Gastroesophageal sphincter (tissue), 4 donors: Measurements from ENCODE around the gene C3orf20. TPM values are rescaled to one million over a fixed set of nuclear protein-coding genes. Genes with fewer than 3 reads are reported as not detected.

Experiments
- ATAC-seq: fragments of 150-250 bp; one replicate; pipeline ENCODE4 v1.9.1; 2016; ENCODE audit warnings: mild to moderate bottlenecking, moderate library complexity
- H3K27ac ChIP-seq, 4 donors: fragments of 200-600 bp; sonication (generic) in 3 of 4; 1 replicate in 3 of 4; 2 replicates in 1 of 4; pipeline ENCODE4 v1.5.1; 2016 to 2019
- H3K27me3 ChIP-seq: fragments of 200-600 bp; sonication (generic); one replicate; pipeline ENCODE4 v1.5.1; 2019
- H3K36me3 ChIP-seq, 2 donors: fragments of 200-600 bp; sonication (generic); one replicate each; pipeline ENCODE4 v1.5.1; 2019; ENCODE audit warnings: control low read depth in 1 of 2
- H3K4me1 ChIP-seq, 3 donors: fragments of 200-600 bp; sonication (generic); 1 replicate in 2 of 3; 2 replicates in 1 of 3; pipeline ENCODE4 v1.5.1; 2016 to 2019; ENCODE audit warnings: control low read depth in 2 of 3
- H3K4me3 ChIP-seq, 2 donors: fragments of 200-600 bp; sonication (generic); one replicate each; pipeline ENCODE4 v1.5.1; 2019; ENCODE audit warnings: mild to moderate bottlenecking in 1 of 2, moderate library complexity in 1 of 2
- H3K9me3 ChIP-seq, 3 donors: fragments of 200-600 bp; sonication (generic); one replicate each; pipeline ENCODE4 v1.5.1; 2017 to 2019; ENCODE audit warnings: control low read depth in 2 of 3
- EP300 ChIP-seq: sonication (generic); formaldehyde crosslinking; IDR thresholded peaks from one replicate; pipeline ENCODE4 v1.6.1; 2017; ENCODE audit warnings: antibody characterized with exemption, mild to moderate bottlenecking
- POLR2A ChIP-seq, 2 donors: fragments of 450-650 bp; IDR thresholded peaks; one replicate each; pipeline ENCODE4 v1.6.1; 2017; ENCODE audit warnings: antibody characterized with exemption in 2 of 2, mild to moderate bottlenecking in 2 of 2, moderate library complexity in 1 of 2
- POLR2AphosphoS5 ChIP-seq: sonication (generic); formaldehyde crosslinking; IDR thresholded peaks from one replicate; pipeline ENCODE4 v1.6.1; 2017; ENCODE audit warnings: antibody characterized with exemption
- WGBS, 2 donors: methylation state at CpG; one replicate each; pipeline ENCODE4 v1.1.5; 2018; ENCODE audit warnings: low coverage in 1 of 2; 5-methylcytosine and 5-hydroxymethylcytosine counted together
- total RNA-seq, 4 donors: library from RNA; depleted of rRNA; stranded (reverse); fragments of >200 nt; gene quantifications; one replicate each; pipeline ENCODE4 v1.1.0, GENCODE V29; 2016
- TF ChIP-seq, protein P1 (sequence below), 4 experiments: fragments of 200-600 bp in 2 of 4; fragments of 450-650 bp in 2 of 4; sonication (generic) in 1 of 4; IDR thresholded peaks; one replicate each; pipeline ENCODE4 v1.5.1; 2017 to 2019; ENCODE audit warnings: antibody characterized with exemption in 4 of 4, mild to moderate bottlenecking in 2 of 4, moderate library complexity in 2 of 4

C3orf20 gene
- total RNA-seq, 4 donors from 2014 or later, result 0.13 TPM; not detected in 3

DNA sequence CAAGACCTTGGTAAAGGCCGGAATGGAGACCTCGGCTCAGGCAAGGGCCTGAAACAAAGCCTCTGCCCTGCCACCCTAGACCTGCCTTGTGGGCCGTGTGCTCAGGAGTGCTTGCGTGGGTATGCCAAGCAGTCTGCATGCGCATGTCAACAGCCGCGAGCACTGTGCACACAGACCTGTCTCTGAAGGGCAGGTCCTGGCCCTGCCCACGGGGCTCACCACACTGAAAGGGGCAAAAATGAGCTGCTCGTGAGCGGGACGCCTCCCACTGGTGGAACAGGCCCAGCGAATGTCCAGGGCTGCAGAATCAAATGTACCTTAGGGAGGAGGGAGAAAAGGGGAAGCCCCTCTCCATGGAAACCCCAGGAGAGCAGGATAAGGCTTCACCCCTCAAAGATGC, 99.5 kb downstream of the C3orf20 start:
- H3K4me1 ChIP-seq, result no peaks in the 10 kb centered on the region
- H3K36me3 ChIP-seq, result no peaks in the 10 kb centered on the region
- TF ChIP-seq POLR2A (IDR thresholded peaks at IDR 0.05), result no peak
- TF ChIP-seq, protein P1, sequence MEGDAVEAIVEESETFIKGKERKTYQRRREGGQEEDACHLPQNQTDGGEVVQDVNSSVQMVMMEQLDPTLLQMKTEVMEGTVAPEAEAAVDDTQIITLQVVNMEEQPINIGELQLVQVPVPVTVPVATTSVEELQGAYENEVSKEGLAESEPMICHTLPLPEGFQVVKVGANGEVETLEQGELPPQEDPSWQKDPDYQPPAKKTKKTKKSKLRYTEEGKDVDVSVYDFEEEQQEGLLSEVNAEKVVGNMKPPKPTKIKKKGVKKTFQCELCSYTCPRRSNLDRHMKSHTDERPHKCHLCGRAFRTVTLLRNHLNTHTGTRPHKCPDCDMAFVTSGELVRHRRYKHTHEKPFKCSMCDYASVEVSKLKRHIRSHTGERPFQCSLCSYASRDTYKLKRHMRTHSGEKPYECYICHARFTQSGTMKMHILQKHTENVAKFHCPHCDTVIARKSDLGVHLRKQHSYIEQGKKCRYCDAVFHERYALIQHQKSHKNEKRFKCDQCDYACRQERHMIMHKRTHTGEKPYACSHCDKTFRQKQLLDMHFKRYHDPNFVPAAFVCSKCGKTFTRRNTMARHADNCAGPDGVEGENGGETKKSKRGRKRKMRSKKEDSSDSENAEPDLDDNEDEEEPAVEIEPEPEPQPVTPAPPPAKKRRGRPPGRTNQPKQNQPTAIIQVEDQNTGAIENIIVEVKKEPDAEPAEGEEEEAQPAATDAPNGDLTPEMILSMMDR (IDR thresholded peaks at IDR 0.05), result no peak
- TF ChIP-seq EP300, result no peak
- TF ChIP-seq POLR2AphosphoS5, result no peak
- no peak overlapping the region for H3K27ac ChIP-seq
- WGBS, 2 donors, result no CpG with 5 or more reads among the region's 12 CpGs
- H3K9me3 ChIP-seq, result peaks cover 0 to 21% (median 0%) of the 10 kb centered on the region in 3 donors
- H3K4me3 ChIP-seq, result no peak overlapping the region
- ATAC-seq, result no peak
- H3K27me3 ChIP-seq, result no peaks in the 10 kb centered on the region

DNA sequence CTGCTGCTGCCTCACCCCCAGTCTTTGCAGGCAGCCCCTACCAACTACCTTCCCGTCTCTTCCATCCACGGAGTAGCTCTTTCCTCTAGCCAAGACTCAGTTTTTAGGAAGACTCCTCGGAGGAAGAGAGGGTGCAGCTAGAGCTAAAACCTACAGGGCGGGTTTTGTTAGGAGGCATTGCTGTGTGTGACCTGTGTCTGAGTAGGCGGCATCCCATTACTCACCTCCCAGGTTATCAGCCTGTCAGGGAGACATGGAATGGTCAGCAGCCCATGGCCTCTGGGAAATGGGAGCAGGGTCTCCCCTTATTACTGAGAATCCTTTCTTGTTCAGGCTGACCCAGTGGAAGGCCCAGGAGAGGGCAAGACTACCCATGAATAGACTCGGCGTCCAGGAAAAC, 100.1 kb downstream of the C3orf20 start:
- no peak for ATAC-seq
- Histone ChIP-seq H3K4me1 (no peaks in the 10 kb centered on the region), H3K4me3 (no peak overlapping the region), H3K27ac (no peak overlapping the region), H3K36me3 (no peaks in the 10 kb centered on the region), H3K9me3 (peaks cover 0 to 23% (median 0%) of the 10 kb centered on the region in 3 donors), H3K27me3 (no peaks in the 10 kb centered on the region)
- WGBS, 2 donors, result 60% methylated on average over 1 of the region's 7 CpGs; no CpG with 5 or more reads in 1 of the 2 donors
- no peak for TF ChIP-seq POLR2AphosphoS5
- TF ChIP-seq, protein P1 (IDR thresholded peaks at IDR 0.05), result no peak
- no peak for TF ChIP-seq POLR2A (IDR thresholded peaks at IDR 0.05)
- TF ChIP-seq EP300, result no peak

DNA sequence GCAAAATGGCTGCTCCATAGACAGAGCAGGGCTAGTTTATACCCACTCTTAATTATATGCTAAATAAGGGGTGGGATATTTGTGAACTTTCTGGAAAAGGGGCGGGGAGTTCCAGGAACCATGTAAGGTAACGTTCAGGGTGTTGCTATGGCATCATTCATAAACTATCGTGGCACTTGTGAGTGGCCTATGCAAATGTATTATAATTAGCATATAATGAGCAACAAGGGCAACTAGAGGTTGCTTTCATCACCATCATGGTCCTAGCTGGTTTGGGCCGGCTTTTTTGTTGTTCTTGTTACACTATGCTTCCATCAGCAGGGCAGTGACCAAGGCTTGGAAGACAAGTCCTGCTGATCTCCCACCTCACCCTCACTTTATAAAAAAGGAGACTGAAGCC, 100.6 kb downstream of the C3orf20 start:
- no peaks in the 10 kb centered on the region for H3K4me1 ChIP-seq
- no peak overlapping the region for H3K27ac ChIP-seq
- H3K9me3 ChIP-seq, result peaks cover 0 to 23% (median 0%) of the 10 kb centered on the region in 3 donors
- H3K27me3 ChIP-seq, result no peaks in the 10 kb centered on the region
- WGBS, 2 donors, result 76 to 83% methylated on average over 3 to 4 of the region's 4 CpGs
- no peak for TF ChIP-seq POLR2A (IDR thresholded peaks at IDR 0.05)
- TF ChIP-seq POLR2AphosphoS5, result no peak
- no peak for TF ChIP-seq EP300
- TF ChIP-seq, protein P1 (IDR thresholded peaks at IDR 0.05), result no peak
- no peaks in the 10 kb centered on the region for H3K36me3 ChIP-seq
- no peak overlapping the region for H3K4me3 ChIP-seq
- ATAC-seq, result no peak

DNA sequence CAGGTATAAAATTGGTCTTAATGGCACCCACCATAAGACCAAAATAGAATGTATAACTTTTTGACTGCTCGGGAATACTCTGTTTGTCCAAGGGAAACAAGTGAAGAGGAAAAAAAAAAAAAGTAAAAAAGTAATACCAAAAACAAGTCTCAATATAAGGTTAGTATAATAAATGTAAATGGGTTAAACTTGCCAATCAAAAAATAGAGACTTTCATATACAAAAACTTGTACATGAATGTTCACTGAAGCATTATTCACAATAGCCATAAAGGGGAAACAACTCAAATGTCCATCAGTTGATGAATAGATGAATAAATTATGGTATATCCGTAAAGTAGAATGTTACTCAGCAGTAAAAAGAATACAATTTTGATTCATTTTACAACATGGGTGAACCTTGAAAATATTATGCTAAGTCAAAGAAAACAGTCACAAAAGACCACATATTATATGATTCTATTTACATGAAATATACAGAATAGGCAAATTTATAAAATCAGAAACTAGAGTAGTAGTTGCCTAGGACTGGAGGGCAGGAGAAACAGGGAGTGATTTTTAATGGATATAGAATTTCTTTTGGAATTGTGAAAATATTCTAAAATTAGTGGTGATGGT, 104.2 kb downstream of the C3orf20 start:
- 89 to 93% methylated on average over 2 of the region's 2 CpGs for WGBS, 2 donors
- Histone ChIP-seq H3K4me1 (no peaks in the 10 kb centered on the region), H3K9me3 (peaks cover 0 to 23% (median 0%) of the 10 kb centered on the region in 3 donors), H3K4me3 (no peak overlapping the region), H3K27ac (no peak overlapping the region), H3K36me3 (no peaks in the 10 kb centered on the region), H3K27me3 (no peaks in the 10 kb centered on the region)
- TF ChIP-seq POLR2A (IDR thresholded peaks at IDR 0.05), result no peak
- no peak for TF ChIP-seq EP300
- TF ChIP-seq, protein P1 (IDR thresholded peaks at IDR 0.05), result no peak
- no peak for TF ChIP-seq POLR2AphosphoS5
- no peak for ATAC-seq

DNA sequence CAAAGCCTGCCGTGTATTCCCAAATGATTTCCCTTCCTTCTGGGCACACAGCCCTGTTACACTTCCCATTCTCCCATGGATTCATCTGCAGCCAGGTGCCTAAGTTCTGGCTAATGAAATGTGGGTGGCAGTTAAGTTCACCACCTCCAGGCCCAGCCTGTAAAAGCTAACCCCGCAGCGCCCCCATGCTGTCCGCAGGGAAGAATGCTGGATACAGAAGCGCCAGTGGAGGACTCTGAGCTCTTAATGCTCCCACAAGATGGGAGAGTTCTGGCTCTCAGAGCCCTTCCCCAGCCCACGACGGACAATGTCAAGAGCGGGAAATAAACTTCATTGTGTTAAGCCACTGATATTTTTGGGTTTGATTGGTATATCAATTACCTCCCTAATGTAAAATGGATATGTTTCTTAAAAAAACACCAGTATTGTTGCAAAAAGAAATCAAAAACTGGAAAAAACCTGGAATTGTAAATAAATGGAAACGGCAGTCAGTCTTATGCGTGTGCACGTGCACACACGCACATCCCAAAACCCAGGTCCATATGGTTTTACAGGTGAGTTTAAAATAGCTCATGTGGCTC, 106.1 kb downstream of the C3orf20 start:
- peak; percentile 63 for ATAC-seq
- no peaks in the 10 kb centered on the region for H3K36me3 ChIP-seq
- H3K4me1 ChIP-seq, result no peaks in the 10 kb centered on the region
- peaks cover 0 to 23% (median 0%) of the 10 kb centered on the region in 3 donors for H3K9me3 ChIP-seq
- no peak for TF ChIP-seq POLR2AphosphoS5
- TF ChIP-seq, protein P1 (IDR thresholded peaks at IDR 0.05), result peak in 3 of 4 experiments; percentile 37 to 58 (median 37)
- peaks cover 18% of the 10 kb centered on the region for H3K27me3 ChIP-seq
- H3K27ac ChIP-seq, result no peak overlapping the region
- 45 to 46% methylated on average over 4 to 8 of the region's 12 CpGs for WGBS, 2 donors
- no peak overlapping the region for H3K4me3 ChIP-seq
